Testis (tissue), 2 donors: ENCODE measurements around the gene SCN9A.

ENCODE experiments used
- CTCF ChIP-seq, 3 experiments: fragments of 450-650 bp in 2 of 3; fragments of 200-600 bp in 1 of 3; sonication (generic) in 1 of 3; IDR thresholded peaks; one replicate each; pipeline ENCODE4 v1.5.1; 2016 to 2019; ENCODE audit warnings: antibody characterized with exemption in 3 of 3, mild to moderate bottlenecking in 2 of 3, moderate library complexity in 1 of 3
- POLR2A ChIP-seq: fragments of 450-650 bp; IDR thresholded peaks from one replicate; pipeline ENCODE4 v1.6.1; 2017; ENCODE audit warnings: antibody characterized with exemption, mild to moderate bottlenecking, moderate library complexity

GRCh38 chr2:166293984-166294383, 81.8 kb downstream of the SCN9A start:
- TF ChIP-seq CTCF (IDR thresholded peaks at IDR 0.05) (no peak), POLR2A (no peak)
